ENCODE data around the gene NTF3.

DNA sequence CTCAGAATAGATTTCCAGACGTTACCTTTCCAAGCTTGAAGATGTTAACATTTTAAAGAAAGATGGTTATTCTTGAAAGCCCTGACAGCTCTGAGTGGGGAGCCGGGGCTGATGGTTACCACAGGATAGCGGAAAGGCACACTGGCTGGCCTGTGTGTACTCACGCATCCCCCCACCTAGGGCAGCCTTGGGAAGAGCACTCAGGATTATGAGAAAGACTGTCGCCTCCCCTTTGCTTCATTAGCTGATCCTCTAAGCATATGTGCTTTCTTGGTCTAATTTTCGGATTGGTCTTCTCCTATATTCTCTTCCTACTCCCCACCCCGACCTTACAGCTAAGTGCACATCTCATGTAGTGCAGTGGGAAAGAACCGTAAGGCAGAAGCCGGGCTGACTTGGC, 20.7 kb downstream of the NTF3 start:
- TF ChIP-seq CTCF (IDR thresholded peaks at IDR 0.05 in 2 of 3, conservative IDR thresholded peaks at IDR 0.05 in 1 of 3; ENCODE audit: borderline replicate concordance in 1 of 3, insufficient read depth in 1 of 3, low read depth in 2 of 3, low read length in 2 of 3): no peak
- TF ChIP-seq ZBTB33 (IDR thresholded peaks at IDR 0.05; ENCODE audit: extremely low read depth, insufficient replicate concordance, low read length): no peak
